ENCODE results near the gene TGFB2.

TGFB2 gene

DNA sequence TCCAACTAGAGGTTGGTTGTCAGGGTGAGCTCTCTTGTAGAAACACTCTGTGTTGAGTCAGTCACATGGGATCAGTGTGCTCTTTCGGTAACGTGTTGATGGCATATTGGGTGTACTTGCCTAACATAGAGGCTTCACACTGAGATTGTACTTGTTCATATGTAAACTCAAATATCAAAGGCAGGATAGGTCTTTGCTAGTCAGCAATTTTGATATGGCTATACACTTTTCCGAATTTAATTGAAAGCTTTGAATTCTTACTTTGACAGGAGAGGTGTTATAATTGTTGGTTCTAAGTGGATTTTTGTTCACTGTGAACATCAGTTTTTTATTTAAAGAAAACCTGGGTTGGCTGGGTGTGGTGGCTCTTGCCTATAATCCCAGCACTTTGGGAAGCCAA is 16.4 kb upstream of the TGFB2 start:
- no peak for DNase-seq (ENCODE audit: low read depth, low spot score)
- no peak overlapping the region for H3K4me3 ChIP-seq (ENCODE audit: low read length)

DNA sequence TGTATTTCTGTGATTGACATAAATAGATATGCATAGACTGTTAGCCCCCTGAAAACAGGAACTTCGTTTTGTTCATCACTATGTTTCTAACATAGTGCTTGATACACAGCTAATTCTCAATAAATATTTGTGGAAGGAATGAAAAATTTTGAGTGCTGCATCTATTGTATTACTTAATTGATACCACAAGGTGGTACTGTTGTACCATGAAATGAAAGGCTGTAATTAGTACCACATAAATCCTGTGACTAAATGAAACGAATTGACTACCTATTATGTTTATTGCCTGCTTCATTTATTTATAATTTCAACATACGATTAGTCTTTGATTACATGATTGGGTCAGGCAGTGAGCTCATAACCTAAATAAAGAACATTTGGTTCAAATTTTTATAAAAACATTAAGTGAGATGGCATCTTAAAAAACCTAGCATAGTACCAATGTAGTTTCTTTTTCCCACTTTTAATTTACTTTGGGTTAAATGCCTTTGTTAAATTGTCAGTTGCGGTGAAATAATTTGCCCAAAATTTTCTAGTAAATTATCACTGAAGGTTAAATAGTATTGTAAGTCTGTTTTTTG is 15.0 kb upstream of the TGFB2 start:
- peak; percentile 17 for DNase-seq (ENCODE audit: low read depth, low spot score)
- H3K4me3 ChIP-seq (ENCODE audit: low read length), result no peak overlapping the region

- no peak overlapping the region for H3K4me3 ChIP-seq (ENCODE audit: low read length)
- DNase-seq (ENCODE audit: low read depth, low spot score), result no peak
These were observed 12.7 kb upstream of the TGFB2 start for GRCh38 chr1:218332416-218332815.

GRCh38 chr1:218336328-218336727 is 8.8 kb upstream of the TGFB2 start:
- no peak for DNase-seq (ENCODE audit: low read depth, low spot score)
- H3K4me3 ChIP-seq (ENCODE audit: low read length), result no peak overlapping the region

GRCh38 chr1:218339267-218339831 is 5.8 kb upstream of the TGFB2 start:
- H3K4me3 ChIP-seq (ENCODE audit: low read length), result no peak overlapping the region
- peak; percentile 26 for DNase-seq (ENCODE audit: low read depth, low spot score)

DNA sequence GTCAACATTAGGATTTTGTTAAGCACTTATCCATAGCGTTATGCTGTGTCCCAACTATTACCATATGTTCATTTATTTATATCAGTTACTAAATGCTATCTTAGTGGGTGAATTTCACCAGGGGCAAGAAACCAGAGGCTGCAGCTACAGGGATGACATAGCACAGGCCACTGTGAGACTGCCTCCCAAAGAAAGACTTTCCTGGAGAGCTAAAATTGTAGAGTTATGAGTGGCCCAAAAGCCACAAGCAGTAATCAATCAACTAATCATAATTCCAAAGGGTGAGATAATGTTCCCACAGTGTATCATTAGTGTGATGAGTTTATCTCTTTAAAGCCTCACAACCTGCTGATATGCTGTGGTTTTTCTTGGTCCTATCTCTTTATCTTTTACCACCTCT is 3.8 kb upstream of the TGFB2 start:
- DNase-seq (ENCODE audit: low read depth, low spot score), result no peak
- H3K4me3 ChIP-seq (ENCODE audit: low read length), result no peak overlapping the region

DNA sequence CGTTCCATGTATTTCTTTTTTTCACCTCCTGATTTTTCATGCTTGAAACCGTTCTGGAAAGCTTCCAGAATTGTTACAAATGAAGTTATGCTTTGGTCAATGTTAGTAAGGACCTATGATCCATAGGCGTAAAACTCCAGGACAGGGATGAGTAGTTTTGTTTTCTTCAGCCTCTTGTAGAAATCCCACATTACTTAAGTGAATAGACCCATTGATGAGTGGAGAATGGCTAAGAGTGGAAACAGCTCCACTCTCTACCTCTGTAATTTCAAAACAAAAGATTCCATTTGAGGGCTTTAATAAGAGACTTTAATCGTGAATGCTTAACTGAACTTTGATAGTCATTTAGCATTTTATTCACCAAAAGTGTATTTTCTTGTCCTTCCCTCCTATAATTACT is 3.0 kb upstream of the TGFB2 start:
- no peak overlapping the region for H3K4me3 ChIP-seq (ENCODE audit: low read length)
- DNase-seq (ENCODE audit: low read depth, low spot score), result no peak

DNA sequence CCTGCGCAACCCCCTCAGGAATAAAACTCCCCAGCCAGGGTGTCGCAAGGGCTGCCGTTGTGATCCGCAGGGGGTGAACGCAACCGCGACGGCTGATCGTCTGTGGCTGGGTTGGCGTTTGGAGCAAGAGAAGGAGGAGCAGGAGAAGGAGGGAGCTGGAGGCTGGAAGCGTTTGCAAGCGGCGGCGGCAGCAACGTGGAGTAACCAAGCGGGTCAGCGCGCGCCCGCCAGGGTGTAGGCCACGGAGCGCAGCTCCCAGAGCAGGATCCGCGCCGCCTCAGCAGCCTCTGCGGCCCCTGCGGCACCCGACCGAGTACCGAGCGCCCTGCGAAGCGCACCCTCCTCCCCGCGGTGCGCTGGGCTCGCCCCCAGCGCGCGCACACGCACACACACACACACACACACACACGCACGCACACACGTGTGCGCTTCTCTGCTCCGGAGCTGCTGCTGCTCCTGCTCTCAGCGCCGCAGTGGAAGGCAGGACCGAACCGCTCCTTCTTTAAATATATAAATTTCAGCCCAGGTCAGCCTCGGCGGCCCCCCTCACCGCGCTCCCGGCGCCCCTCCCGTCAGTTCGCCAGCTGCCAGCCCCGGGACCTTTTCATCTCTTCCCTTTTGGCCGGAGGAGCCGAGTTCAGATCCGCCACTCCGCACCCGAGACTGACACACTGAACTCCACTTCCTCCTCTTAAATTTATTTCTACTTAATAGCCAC is 696 bp downstream of the TGFB2 start:
- H3K4me3 ChIP-seq (ENCODE audit: low read length), result peak overlapping the region; percentile 44
- DNase-seq (ENCODE audit: low read depth, low spot score), result peak; percentile 38

DNA sequence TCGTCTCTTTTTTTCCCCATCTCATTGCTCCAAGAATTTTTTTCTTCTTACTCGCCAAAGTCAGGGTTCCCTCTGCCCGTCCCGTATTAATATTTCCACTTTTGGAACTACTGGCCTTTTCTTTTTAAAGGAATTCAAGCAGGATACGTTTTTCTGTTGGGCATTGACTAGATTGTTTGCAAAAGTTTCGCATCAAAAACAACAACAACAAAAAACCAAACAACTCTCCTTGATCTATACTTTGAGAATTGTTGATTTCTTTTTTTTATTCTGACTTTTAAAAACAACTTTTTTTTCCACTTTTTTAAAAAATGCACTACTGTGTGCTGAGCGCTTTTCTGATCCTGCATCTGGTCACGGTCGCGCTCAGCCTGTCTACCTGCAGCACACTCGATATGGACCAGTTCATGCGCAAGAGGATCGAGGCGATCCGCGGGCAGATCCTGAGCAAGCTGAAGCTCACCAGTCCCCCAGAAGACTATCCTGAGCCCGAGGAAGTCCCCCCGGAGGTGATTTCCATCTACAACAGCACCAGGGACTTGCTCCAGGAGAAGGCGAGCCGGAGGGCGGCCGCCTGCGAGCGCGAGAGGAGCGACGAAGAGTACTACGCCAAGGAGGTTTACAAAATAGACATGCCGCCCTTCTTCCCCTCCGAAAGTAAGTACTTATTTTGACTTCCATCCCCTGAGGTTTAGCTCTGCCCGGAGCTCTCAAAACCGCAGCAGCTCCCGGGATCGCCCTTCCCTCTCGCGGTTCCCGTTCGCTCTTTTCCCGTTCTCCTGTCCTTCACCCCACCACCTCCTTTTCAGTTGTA is 1.5 kb downstream of the TGFB2 start:
- H3K4me3 ChIP-seq (ENCODE audit: low read length), result peak overlapping the region; percentile 44
- no peak for DNase-seq (ENCODE audit: low read depth, low spot score)

- no peak for DNase-seq (ENCODE audit: low read depth, low spot score)
- H3K4me3 ChIP-seq (ENCODE audit: low read length), result no peak overlapping the region
These were observed 2.2 kb downstream of the TGFB2 start for GRCh38 chr1:218347336-218347722.

GRCh38 chr1:218347723-218348627 is 2.8 kb downstream of the TGFB2 start:
- no peak for DNase-seq (ENCODE audit: low read depth, low spot score)
- H3K4me3 ChIP-seq (ENCODE audit: low read length), result no peak overlapping the region

DNA sequence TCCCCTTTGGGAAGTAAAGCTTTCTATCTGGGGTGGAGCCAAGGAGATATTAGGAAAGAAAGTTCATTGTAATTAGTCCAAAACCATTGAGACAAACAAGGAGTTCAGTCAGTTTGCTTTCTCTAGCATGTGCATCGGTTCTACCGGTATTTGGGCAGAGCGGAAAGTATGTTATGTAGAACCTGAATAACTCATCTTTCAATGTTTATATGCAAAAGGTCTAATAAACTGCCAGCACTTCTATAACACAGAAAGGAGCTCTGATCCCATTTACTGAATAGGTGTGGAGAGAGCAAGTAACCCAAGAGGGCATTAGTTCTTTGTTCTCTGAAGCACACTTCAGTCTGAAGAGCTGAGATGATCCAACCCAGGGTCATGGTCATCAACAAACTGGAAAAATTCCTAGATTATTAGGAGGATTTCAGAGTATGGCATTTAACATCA is 3.5 kb downstream of the TGFB2 start:
- H3K4me3 ChIP-seq (ENCODE audit: low read length), result no peak overlapping the region

GRCh38 chr1:218349348-218350034 is 4.4 kb downstream of the TGFB2 start:
- no peak overlapping the region for H3K4me3 ChIP-seq (ENCODE audit: low read length)
- DNase-seq (ENCODE audit: low read depth, low spot score), result no peak

More for the DNA sequence above, 3.5 kb downstream of the TGFB2 start:
- no peak for DNase-seq (ENCODE audit: low read depth, low spot score)

DNA sequence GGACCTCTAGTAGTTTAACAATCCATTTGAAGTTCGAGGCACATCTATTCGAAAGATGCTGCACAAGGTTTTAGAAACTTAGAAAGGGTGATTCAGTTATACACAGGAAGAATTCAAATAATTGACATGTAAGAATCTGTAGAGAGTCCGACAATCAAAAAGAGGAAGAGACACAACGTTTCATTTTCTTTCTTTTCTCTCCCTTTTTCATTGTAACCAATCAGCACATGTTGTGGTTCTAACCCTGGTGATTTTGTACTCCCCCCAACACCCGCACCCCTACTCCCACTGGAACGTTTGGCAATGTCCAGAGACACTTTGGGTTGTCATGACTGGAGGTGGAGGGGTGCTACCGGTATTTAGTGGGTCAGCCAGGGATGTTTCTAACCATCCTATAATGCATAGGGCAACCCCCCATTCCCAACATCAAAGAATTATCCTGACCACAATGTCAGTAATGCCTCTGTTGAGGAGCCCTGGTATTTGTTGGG is 4.9 kb downstream of the TGFB2 start:
- H3K4me3 ChIP-seq (ENCODE audit: low read length), result no peak overlapping the region
- DNase-seq (ENCODE audit: low read depth, low spot score), result no peak

GRCh38 chr1:218350801-218351266 is 5.7 kb downstream of the TGFB2 start:
- no peak overlapping the region for H3K4me3 ChIP-seq (ENCODE audit: low read length)
- DNase-seq (ENCODE audit: low read depth, low spot score), result no peak

DNA sequence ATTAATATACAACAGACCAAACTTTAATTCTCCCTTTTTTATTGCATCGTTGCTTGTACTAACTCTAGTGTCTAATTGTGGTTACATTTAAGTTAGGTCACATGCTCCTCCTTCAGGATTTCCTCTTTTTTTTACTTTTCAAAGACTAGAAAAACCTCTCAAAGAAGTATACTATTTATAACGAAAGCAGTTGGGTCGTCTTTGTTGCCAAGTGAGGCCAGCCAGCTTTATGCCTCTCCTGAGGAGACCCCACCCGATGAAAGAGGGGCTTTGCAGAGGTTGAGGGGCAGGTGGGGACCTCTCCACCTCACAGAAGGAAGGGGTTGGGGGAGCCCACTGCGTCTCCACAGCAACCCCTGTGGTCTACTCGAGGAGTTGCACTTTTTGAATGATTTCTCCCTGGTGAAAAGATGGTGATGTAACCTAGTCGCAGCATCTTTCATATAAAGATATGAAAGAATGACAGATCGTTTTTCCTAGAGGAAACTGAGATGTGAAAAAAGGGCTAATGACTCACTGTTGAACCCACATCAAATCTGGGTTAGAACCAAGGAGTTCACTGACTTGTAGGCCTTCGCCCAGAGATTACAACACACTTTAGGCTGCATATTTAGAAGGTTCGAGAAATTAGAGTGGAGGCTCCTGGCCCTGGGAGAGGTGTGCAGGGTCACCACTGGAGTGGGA is 6.4 kb downstream of the TGFB2 start:
- DNase-seq (ENCODE audit: low read depth, low spot score), result peak; percentile 38
- H3K4me3 ChIP-seq (ENCODE audit: low read length), result peak overlapping the region; percentile 25

GRCh38 chr1:218352075-218352438 is 6.9 kb downstream of the TGFB2 start:
- no peak overlapping the region for H3K4me3 ChIP-seq (ENCODE audit: low read length)
- DNase-seq (ENCODE audit: low read depth, low spot score), result no peak

DNA sequence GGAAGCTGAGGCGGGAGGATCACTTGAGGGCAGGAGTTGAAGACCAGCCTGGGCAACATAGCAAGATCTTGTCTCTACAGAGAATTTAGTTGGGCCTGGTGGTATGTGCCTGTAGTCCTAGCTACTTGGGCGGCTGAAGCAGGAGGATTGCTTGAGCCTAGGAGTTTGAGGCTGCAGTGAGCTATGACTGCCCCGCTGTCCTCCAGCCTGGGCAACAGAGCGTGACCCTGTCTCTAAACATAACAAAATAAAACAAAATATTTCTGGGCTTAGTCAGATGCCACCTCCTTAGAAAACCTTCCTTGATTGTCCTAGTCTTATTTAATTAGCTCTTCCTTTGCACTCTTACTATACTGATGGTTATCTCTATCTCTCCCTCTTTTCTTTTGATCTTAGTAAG is 8.5 kb downstream of the TGFB2 start:
- DNase-seq (ENCODE audit: low read depth, low spot score), result no peak
- H3K4me3 ChIP-seq (ENCODE audit: low read length), result no peak overlapping the region
